ENCODE data around the gene MPHOSPH10.
A peak's percentile ranks its signal among the peaks of the same experiment; 100 is the strongest.
"Not testable (repeated sequence)": the region's sequence is repeated elsewhere in the genome, so short reads cannot be mapped to it uniquely, and the experiment has no call there.

The MPHOSPH10 gene

GRCh38 chr2:71122387-71123298 lies 7.8 kb upstream of the MPHOSPH10 start:
- DNase-seq, result no peak

GRCh38 chr2:71125506-71126294 lies 4.7 kb upstream of the MPHOSPH10 start:
- DNase-seq, result no peak

GRCh38 chr2:71126957-71127356 lies 3.5 kb upstream of the MPHOSPH10 start:
- no peak for DNase-seq

GRCh38 chr2:71129114-71129901 lies 1.1 kb upstream of the MPHOSPH10 start:
- no peak for DNase-seq

GRCh38 chr2:71129902-71130151 lies 607 bp upstream of the MPHOSPH10 start:
- DNase-seq, result peak; percentile 84

- DNase-seq, result peak; percentile 37
Observed at GRCh38 chr2:71130905-71131244, 441 bp downstream of the MPHOSPH10 start.

- not testable (repeated sequence) for DNase-seq
Observed at GRCh38 chr2:71131387-71132166, 1.1 kb downstream of the MPHOSPH10 start.

GRCh38 chr2:71133603-71134002 lies 3.2 kb downstream of the MPHOSPH10 start:
- DNase-seq, result no peak

- no peak for DNase-seq
Observed at GRCh38 chr2:71136174-71136573, 5.7 kb downstream of the MPHOSPH10 start.

GRCh38 chr2:71143782-71144181 lies 13.3 kb downstream of the MPHOSPH10 start:
- no peak for DNase-seq

GRCh38 chr2:71148506-71149063 lies 18.2 kb downstream of the MPHOSPH10 start:
- DNase-seq, result no peak

GRCh38 chr2:71150082-71150816 lies 19.8 kb downstream of the MPHOSPH10 start:
- no peak for DNase-seq

GRCh38 chr2:71151620-71152019 lies 21.2 kb downstream of the MPHOSPH10 start:
- no peak for DNase-seq

GRCh38 chr2:71153585-71154224 lies 23.3 kb downstream of the MPHOSPH10 start:
- peak; percentile 18 for DNase-seq

- no peak for DNase-seq
Observed at GRCh38 chr2:71154279-71154678, 23.8 kb downstream of the MPHOSPH10 start.

- peak; percentile 33 for DNase-seq
Observed at GRCh38 chr2:71154798-71155197, 24.4 kb downstream of the MPHOSPH10 start.

- no peak for DNase-seq
Observed at GRCh38 chr2:71155846-71156245, 25.4 kb downstream of the MPHOSPH10 start.

- peak; percentile 92 for DNase-seq
Observed at GRCh38 chr2:71156573-71156972, 26.1 kb downstream of the MPHOSPH10 start.

GRCh38 chr2:71157124-71157793 lies 26.8 kb downstream of the MPHOSPH10 start:
- DNase-seq, result peak; percentile 52

- no peak for DNase-seq
Observed at GRCh38 chr2:71166812-71167211, 36.4 kb downstream of the MPHOSPH10 start.
